ENCODE data around the gene TM2D1. TPM values are rescaled to one million over a fixed set of nuclear protein-coding genes. Genes with fewer than 3 reads are reported as not detected.
A peak's percentile ranks its signal among the peaks of the same experiment; 100 is the strongest.

TM2D1 gene
- total RNA-seq = 10 to 100 TPM; 26.8 to 57.6 (median 41.1) TPM
- 10 to 100 TPM; 36.0 to 38.2 TPM for polyA plus RNA-seq
- 18.2 reads per million, percentile 48 among the genes with 10 or more reads in this experiment for total RNA-seq

DNA sequence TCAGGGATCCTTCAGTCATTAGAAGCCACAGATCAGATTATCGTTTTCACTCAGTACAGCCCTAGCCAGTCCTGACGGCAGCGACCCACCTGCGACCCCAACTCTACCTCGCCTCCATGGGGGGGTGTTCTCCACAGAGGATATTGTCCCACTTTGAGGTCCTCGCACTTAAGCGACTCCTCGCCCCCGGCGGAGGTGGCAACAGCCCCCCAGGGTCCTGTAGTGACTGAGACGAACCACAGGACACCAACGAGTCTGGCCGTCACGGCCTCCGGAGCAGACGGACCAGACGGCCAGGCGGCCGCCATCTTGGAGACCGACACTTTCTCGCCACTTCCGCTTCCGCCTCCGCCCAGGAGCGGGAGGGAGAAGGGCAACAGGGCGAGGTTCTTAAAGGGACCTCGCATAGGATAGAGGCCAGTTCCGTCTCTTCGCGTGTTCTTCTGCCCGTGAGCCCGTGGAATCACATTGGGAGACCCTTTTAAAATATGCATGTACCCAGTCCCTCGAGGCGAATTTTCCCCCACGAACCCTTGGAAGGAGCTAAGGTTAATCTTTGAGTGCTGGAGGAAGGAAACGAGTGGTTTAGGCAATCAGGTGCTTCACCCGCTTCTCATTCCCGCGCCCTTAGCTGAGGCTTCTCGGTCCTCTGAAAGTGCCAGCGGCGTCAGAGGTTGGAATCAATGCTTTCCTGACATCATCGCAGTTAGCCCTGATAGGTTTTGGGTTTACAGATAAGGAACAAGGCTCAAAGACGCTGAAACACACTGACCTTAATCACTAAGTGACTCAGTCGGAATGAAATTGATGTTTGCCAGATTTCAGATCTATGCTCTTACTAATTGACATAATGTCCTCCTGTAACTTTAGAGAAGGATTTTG is at the start of gene TM2D1:
TSS of gene TM2D1 (minus strand) at position 329 of the 882 bp plus-strand sequence. CDS start at position 308, 21 bp downstream.
- Histone ChIP-seq H3K36me3 (ENCODE audit: control insufficient read depth in 2 of 3, insufficient read depth in 3 of 3, low read length in 3 of 3) (peaks cover 0 to 9% (median 0%) of the 10 kb centered on the region in 3 experiments), H3K27ac (ENCODE audit: low read depth, low read length) (peak within 1 kb of the TSS; percentile 92), H3K9me3 (ENCODE audit: control insufficient read depth in 2 of 3, low read length in 3 of 3) (no peaks in the 10 kb centered on the region), H3K4me3 (ENCODE audit: low read length) (peak within 1 kb of the TSS; percentile 96), H3K4me1 (ENCODE audit: control insufficient read depth in 2 of 2, insufficient read depth in 2 of 2, low read length in 2 of 2) (peaks cover 13 to 17% of the 10 kb centered on the region in 2 donors), H3K27me3 (ENCODE audit: control insufficient read depth in 2 of 2, insufficient read depth in 2 of 2, low read length in 2 of 2) (no peaks in the 10 kb centered on the region)
- Mint-ChIP-seq H3K27ac (peak within 1 kb of the TSS; percentile 94 to 99 (median 97)), H3K36me3 (peaks cover 0 to 11% (median 4%) of the 10 kb centered on the region in 5 donors), H3K4me1 (peaks cover 16 to 44% (median 39%) of the 10 kb centered on the region in 7 donors), H3K4me3 (peak within 1 kb of the TSS; percentile 86 to 99 (median 96)), H3K27me3 (no peaks in the 10 kb centered on the region), H3K9me3 (no peaks in the 10 kb centered on the region)
- intact Hi-C loops (cut with micrococcal nuclease) = loop anchor here (1.0 to 10.0 kb wide), 11 partner anchors 17 to 1060 kb away; partner anchors contain the start of genes PATJ (in 2 of the 2), USP1 (in 2 of the 2) and ATG4C (in 1 of the 2)
- ChIA-PET POLR2A (interaction anchor here (0.6 to 1.1 kb wide), 4 partner anchors 9 to 78 kb away, joined by 3 to 8 read pairs (median 3); no protein-coding TSS in a partner anchor), CTCF (interaction anchor here (0.8 kb wide), 1 partner anchor 213 kb away, joined by 4 read pairs; no protein-coding TSS in a partner anchor)
- ATAC-seq = peak; percentile 98
- DNase-seq = peak; percentile 72 to 89 (median 81)

DNA sequence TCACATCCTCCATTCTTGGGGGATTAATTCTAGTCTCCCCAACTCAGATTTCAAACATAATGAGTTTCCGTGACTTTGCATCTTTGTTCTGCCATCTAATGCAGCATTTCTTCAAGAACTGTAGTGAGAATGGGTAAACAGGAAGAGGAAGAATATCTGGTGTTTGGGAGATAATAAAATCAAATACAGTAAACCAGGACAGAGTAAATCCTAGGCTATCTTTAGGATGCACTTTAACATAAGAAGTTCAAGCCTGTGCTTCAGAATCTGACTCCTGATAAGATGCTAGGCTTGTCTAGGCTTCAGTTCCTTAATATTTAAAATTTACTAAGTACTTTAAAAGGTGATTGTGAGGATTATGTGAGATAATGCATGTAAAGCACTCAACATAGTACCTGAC is 45.2 kb upstream of the TM2D1 start:
- POLR2A ChIA-PET = no interaction called here
- Mint-ChIP-seq H3K9me3 (no peaks in the 10 kb centered on the region), H3K36me3 (peaks cover 4 to 54% (median 19%) of the 10 kb centered on the region in 5 donors), H3K4me3 (no peak overlapping the region), H3K4me1 (peaks cover 0 to 17% (median 6%) of the 10 kb centered on the region in 7 donors), H3K27ac (no peak overlapping the region), H3K27me3 (no peaks in the 10 kb centered on the region)
- Histone ChIP-seq H3K4me1 (ENCODE audit: control insufficient read depth in 2 of 2, insufficient read depth in 2 of 2, low read length in 2 of 2) (no peaks in the 10 kb centered on the region), H3K36me3 (ENCODE audit: control insufficient read depth in 2 of 3, insufficient read depth in 3 of 3, low read length in 3 of 3) (peaks cover 0 to 5% (median 3%) of the 10 kb centered on the region in 3 experiments), H3K9me3 (ENCODE audit: control insufficient read depth in 2 of 3, low read length in 3 of 3) (no peaks in the 10 kb centered on the region), H3K27me3 (ENCODE audit: control insufficient read depth in 2 of 2, insufficient read depth in 2 of 2, low read length in 2 of 2) (no peaks in the 10 kb centered on the region), H3K4me3 (ENCODE audit: low read length) (no peak overlapping the region), H3K27ac (ENCODE audit: low read depth, low read length) (no peak overlapping the region)
- intact Hi-C loops (cut with micrococcal nuclease) = no loop called here
- no peak for ATAC-seq
- DNase-seq = no peak
- CTCF ChIA-PET = no interaction called here

DNA sequence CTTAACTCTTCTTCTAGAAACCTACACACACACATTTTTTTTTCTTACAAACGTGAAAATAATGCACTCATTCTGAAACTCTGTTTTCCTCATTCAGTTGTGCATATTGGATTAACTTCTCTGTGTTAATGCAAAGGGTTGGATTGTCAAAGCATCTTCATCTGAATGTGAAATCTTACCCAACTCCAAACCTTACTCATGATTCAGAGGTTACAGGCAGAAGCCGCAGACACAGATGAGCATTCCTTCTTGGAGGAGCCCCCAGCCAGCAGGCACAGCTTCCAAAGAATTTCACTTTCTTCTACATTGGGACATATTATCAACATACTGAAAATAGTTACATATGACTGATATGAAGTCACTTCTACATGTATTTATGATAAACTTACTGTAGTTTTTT is 33.0 kb upstream of the TM2D1 start:
- Mint-ChIP-seq H3K27ac (peak overlapping the region in 3 of 9 donors; percentile 1 to 68 (median 45)), H3K36me3 (peaks cover 0 to 14% (median 5%) of the 10 kb centered on the region in 5 donors), H3K27me3 (no peaks in the 10 kb centered on the region), H3K4me1 (peaks cover 0 to 30% (median 11%) of the 10 kb centered on the region in 7 donors), H3K4me3 (no peak overlapping the region), H3K9me3 (no peaks in the 10 kb centered on the region)
- H3K9me3 ChIP-seq (ENCODE audit: control insufficient read depth in 2 of 3, low read length in 3 of 3) = no peaks in the 10 kb centered on the region
- H3K4me3 ChIP-seq (ENCODE audit: low read length) = no peak overlapping the region
- H3K27ac ChIP-seq (ENCODE audit: low read depth, low read length) = no peak overlapping the region
- H3K4me1 ChIP-seq (ENCODE audit: control insufficient read depth in 2 of 2, insufficient read depth in 2 of 2, low read length in 2 of 2) = no peaks in the 10 kb centered on the region
- no peaks in the 10 kb centered on the region for H3K36me3 ChIP-seq (ENCODE audit: control insufficient read depth in 2 of 3, insufficient read depth in 3 of 3, low read length in 3 of 3)
- H3K27me3 ChIP-seq (ENCODE audit: control insufficient read depth in 2 of 2, insufficient read depth in 2 of 2, low read length in 2 of 2) = no peaks in the 10 kb centered on the region
- DNase-seq (no peak), ATAC-seq (no peak)
- ChIA-PET POLR2A (no interaction called here), CTCF (no interaction called here)
- intact Hi-C loops (cut with micrococcal nuclease) = no loop called here

DNA sequence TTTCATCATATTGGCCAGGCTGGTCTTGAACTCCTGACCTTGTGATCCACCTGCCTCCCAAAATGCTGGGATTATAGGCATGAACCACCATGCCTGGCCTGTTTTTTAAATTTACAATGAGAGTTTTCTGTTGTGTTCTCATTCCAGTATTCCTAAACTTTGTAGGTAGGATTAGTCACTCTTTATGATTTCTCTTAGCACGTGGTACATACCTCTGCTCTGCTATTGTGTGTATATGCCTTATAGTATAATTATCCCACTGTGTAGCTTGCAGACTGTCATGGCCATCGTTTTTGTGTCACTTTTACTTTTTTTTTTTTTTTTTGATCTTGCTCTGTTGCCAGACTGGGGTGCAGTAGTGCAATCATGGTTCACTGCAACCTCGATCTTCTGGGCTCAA is 31.8 kb upstream of the TM2D1 start:
- Mint-ChIP-seq H3K4me3 (no peak overlapping the region), H3K27me3 (no peaks in the 10 kb centered on the region), H3K9me3 (no peaks in the 10 kb centered on the region), H3K27ac (no peak overlapping the region), H3K36me3 (peaks cover 0 to 14% (median 4%) of the 10 kb centered on the region in 5 donors), H3K4me1 (peaks cover 0 to 29% (median 11%) of the 10 kb centered on the region in 7 donors)
- ChIA-PET CTCF (no interaction called here), POLR2A (no interaction called here)
- ATAC-seq (no peak), DNase-seq (no peak)
- Histone ChIP-seq H3K36me3 (ENCODE audit: control insufficient read depth in 2 of 3, insufficient read depth in 3 of 3, low read length in 3 of 3) (no peaks in the 10 kb centered on the region), H3K9me3 (ENCODE audit: control insufficient read depth in 2 of 3, low read length in 3 of 3) (no peaks in the 10 kb centered on the region), H3K27me3 (ENCODE audit: control insufficient read depth in 2 of 2, insufficient read depth in 2 of 2, low read length in 2 of 2) (no peaks in the 10 kb centered on the region), H3K4me3 (ENCODE audit: low read length) (no peak overlapping the region), H3K27ac (ENCODE audit: low read depth, low read length) (no peak overlapping the region), H3K4me1 (ENCODE audit: control insufficient read depth in 2 of 2, insufficient read depth in 2 of 2, low read length in 2 of 2) (no peaks in the 10 kb centered on the region)
- intact Hi-C loops (cut with micrococcal nuclease) = no loop called here

DNA sequence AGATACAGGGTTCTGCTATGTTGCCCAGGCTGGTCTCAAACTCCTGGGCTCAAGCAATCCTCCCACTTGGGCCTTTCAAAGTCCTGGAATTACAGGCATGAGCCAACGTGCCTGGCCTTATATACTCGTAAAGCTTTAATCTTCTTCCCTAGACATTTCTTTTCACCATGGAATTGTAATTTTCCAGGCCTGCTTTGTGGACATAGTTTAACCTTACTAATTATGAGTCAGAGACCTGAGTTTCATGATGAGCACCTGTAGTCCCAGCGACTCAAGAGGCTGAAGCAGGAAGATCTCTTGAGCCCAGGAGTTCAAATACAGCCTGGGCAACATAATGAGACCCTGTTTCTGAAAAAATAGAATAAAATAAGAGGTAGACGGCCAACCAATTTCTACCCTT is 29.6 kb upstream of the TM2D1 start:
- POLR2A ChIA-PET = interaction anchor here (0.7 kb wide), 2 partner anchors 10 to 25 kb away, joined by 3 to 4 read pairs; no protein-coding TSS in a partner anchor
- Histone ChIP-seq H3K36me3 (ENCODE audit: control insufficient read depth in 2 of 3, insufficient read depth in 3 of 3, low read length in 3 of 3) (no peaks in the 10 kb centered on the region), H3K27ac (ENCODE audit: low read depth, low read length) (no peak overlapping the region), H3K27me3 (ENCODE audit: control insufficient read depth in 2 of 2, insufficient read depth in 2 of 2, low read length in 2 of 2) (no peaks in the 10 kb centered on the region), H3K4me1 (ENCODE audit: control insufficient read depth in 2 of 2, insufficient read depth in 2 of 2, low read length in 2 of 2) (no peaks in the 10 kb centered on the region), H3K9me3 (ENCODE audit: control insufficient read depth in 2 of 3, low read length in 3 of 3) (no peaks in the 10 kb centered on the region), H3K4me3 (ENCODE audit: low read length) (no peak overlapping the region)
- no peak overlapping the region for H3K4me3 Mint-ChIP-seq
- intact Hi-C loops (cut with micrococcal nuclease) = no loop called here
- ATAC-seq (no peak), DNase-seq (no peak)
- CTCF ChIA-PET = no interaction called here
- H3K27me3 Mint-ChIP-seq = no peaks in the 10 kb centered on the region
- peaks cover 0 to 26% (median 11%) of the 10 kb centered on the region in 7 donors for H3K4me1 Mint-ChIP-seq
- H3K9me3 Mint-ChIP-seq = no peaks in the 10 kb centered on the region
- H3K36me3 Mint-ChIP-seq = peaks cover 0 to 6% (median 4%) of the 10 kb centered on the region in 5 donors
- H3K27ac Mint-ChIP-seq = no peak overlapping the region

DNA sequence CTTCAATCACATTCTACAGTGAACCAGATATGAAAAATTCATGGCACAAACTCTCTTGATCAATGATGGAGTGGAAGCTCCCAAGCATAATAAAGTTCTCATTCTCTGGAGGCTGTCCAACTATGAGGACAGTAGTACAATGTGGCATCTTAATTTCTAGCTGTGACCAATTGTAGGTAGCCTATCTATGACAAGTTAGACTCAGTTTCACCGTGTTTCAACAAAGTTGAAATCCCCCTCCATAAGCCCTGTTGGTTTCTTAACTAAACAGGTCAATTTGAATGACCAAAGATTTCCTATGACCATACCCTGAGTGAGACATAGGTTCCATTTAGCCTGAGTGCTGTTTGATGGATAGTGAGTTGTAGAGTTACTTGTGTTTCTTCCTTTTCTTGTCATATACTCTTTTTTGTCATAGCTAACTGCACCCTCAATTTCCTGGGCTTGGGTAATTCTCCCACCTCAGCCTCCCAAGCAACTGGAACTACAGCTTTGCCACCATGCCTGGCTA is 29.1 kb upstream of the TM2D1 start:
- Histone ChIP-seq H3K4me3 (ENCODE audit: low read length) (no peak overlapping the region), H3K4me1 (ENCODE audit: control insufficient read depth in 2 of 2, insufficient read depth in 2 of 2, low read length in 2 of 2) (no peaks in the 10 kb centered on the region), H3K36me3 (ENCODE audit: control insufficient read depth in 2 of 3, insufficient read depth in 3 of 3, low read length in 3 of 3) (no peaks in the 10 kb centered on the region), H3K27me3 (ENCODE audit: control insufficient read depth in 2 of 2, insufficient read depth in 2 of 2, low read length in 2 of 2) (no peaks in the 10 kb centered on the region), H3K9me3 (ENCODE audit: control insufficient read depth in 2 of 3, low read length in 3 of 3) (no peaks in the 10 kb centered on the region), H3K27ac (ENCODE audit: low read depth, low read length) (no peak overlapping the region)
- ChIA-PET CTCF (no interaction called here), POLR2A (interaction anchor here (0.7 kb wide), 2 partner anchors 10 to 24 kb away, joined by 3 to 4 read pairs; no protein-coding TSS in a partner anchor)
- Mint-ChIP-seq H3K27me3 (no peaks in the 10 kb centered on the region), H3K4me1 (peaks cover 0 to 26% (median 9%) of the 10 kb centered on the region in 7 donors), H3K9me3 (no peaks in the 10 kb centered on the region), H3K27ac (no peak overlapping the region), H3K36me3 (peaks cover 0 to 6% (median 4%) of the 10 kb centered on the region in 5 donors), H3K4me3 (no peak overlapping the region)
- DNase-seq = no peak
- ATAC-seq = no peak
- intact Hi-C loops (cut with micrococcal nuclease) = no loop called here

All from naive thymus-derived CD4-positive, alpha-beta T cell (primary cell).